GM12878 (cell line): ENCODE results near the gene OTUD5. TPM values are rescaled to one million over a fixed set of nuclear protein-coding genes. Genes with fewer than 3 reads are reported as not detected.

Experiments used
- BCL3 ChIP-seq: IDR thresholded peaks from 2 replicates; pipeline ENCODE4 v1.6.1; 2011; ENCODE audit warnings: borderline replicate concordance, low read depth, mild to moderate bottlenecking, moderate library complexity, low read length; ENCODE audit not compliant: insufficient read depth, poor library complexity, severe bottlenecking
- BHLHE40 ChIP-seq, 2 experiments: fragments of 450-650 bp in 1 of 2; IDR thresholded peaks; 2 replicates each; pipeline ENCODE4 v1.6.1; 2011 to 2017; ENCODE audit warnings: low read depth in 2 of 2, borderline replicate concordance in 1 of 2, improper control_type of control experiment in 1 of 2, low read length in 1 of 2, mild to moderate bottlenecking in 1 of 2
- CHD2 ChIP-seq: IDR thresholded peaks from 2 replicates; pipeline ENCODE4 v1.6.1; 2011; ENCODE audit warnings: low read depth, low read length, improper control_type of control experiment, borderline replicate concordance
- HCFC1 ChIP-seq: fragments of 150-350 bp; IDR thresholded peaks from 2 replicates; pipeline ENCODE4 v1.6.1; 2014; ENCODE audit warnings: low read length
- HDGF ChIP-seq: fragments of 450-650 bp; IDR thresholded peaks from 2 replicates; pipeline ENCODE4 v1.6.1; 2016; ENCODE audit warnings: antibody characterized with exemption
- IKZF2 ChIP-seq, 2 experiments: fragments of 450-650 bp; IDR thresholded peaks; 2 replicates each; pipeline ENCODE4 v1.6.1; 2017; ENCODE audit warnings: mild to moderate bottlenecking in 2 of 2, moderate library complexity in 2 of 2
- JUND ChIP-seq: IDR thresholded peaks from 2 replicates; pipeline ENCODE4 v1.6.1; 2012; ENCODE audit warnings: low read depth, mild to moderate bottlenecking, low read length, improper control_type of control experiment, moderate library complexity
- MTA3 ChIP-seq: IDR thresholded peaks from 2 replicates; pipeline ENCODE4 v1.6.1; 2012; ENCODE audit warnings: low read length, inconsistent platforms, borderline replicate concordance
- NFIC ChIP-seq: IDR thresholded peaks from 2 replicates; pipeline ENCODE4 v1.6.1; 2012; ENCODE audit warnings: low read depth, mild to moderate bottlenecking, inconsistent platforms, low read length, moderate library complexity
- NR2F1 ChIP-seq: fragments of 450-650 bp; conservative IDR thresholded peaks from 2 replicates; pipeline ENCODE4 v1.6.1; 2017; ENCODE audit warnings: mild to moderate bottlenecking
- POLR2A ChIP-seq: IDR thresholded peaks from 2 replicates; pipeline ENCODE4 v1.6.1; 2011; ENCODE audit warnings: low read depth, mild to moderate bottlenecking, low read length
- POLR2AphosphoS2 ChIP-seq: IDR thresholded peaks from 2 replicates; pipeline ENCODE4 v1.6.1; 2011; ENCODE audit warnings: low read depth, mild to moderate bottlenecking, low read length, improper control_type of control experiment, moderate library complexity
- POU2F2 ChIP-seq: IDR thresholded peaks from 3 replicates; pipeline ENCODE4 v1.6.1; 2011; ENCODE audit warnings: low read depth, mild to moderate bottlenecking, low read length, borderline replicate concordance
- RAD51 ChIP-seq: fragments of 450-650 bp; IDR thresholded peaks from 2 replicates; pipeline ENCODE4 v1.6.1; 2016; ENCODE audit warnings: moderate library complexity, mild to moderate bottlenecking, inconsistent platforms
- RB1 ChIP-seq: fragments of 450-650 bp; formaldehyde crosslinking; IDR thresholded peaks from 2 replicates; pipeline ENCODE4 v1.6.1; 2017; ENCODE audit warnings: mild to moderate bottlenecking, borderline replicate concordance
- RFX5 ChIP-seq: IDR thresholded peaks from 2 replicates; pipeline ENCODE4 v1.6.1; 2011; ENCODE audit warnings: low read depth, low read length, improper control_type of control experiment
- RUNX3 ChIP-seq: IDR thresholded peaks from 2 replicates; pipeline ENCODE4 v1.6.1; 2012; ENCODE audit warnings: low read length, inconsistent platforms
- SIN3A ChIP-seq: IDR thresholded peaks from 2 replicates; pipeline ENCODE4 v1.6.1; 2012; ENCODE audit warnings: low read depth, low read length, improper control_type of control experiment
- SIX5 ChIP-seq: IDR thresholded peaks from 2 replicates; pipeline ENCODE4 v1.6.1; 2011; ENCODE audit warnings: mild to moderate bottlenecking, low read depth, low read length, moderate library complexity; ENCODE audit not compliant: severe bottlenecking
- STAT3 ChIP-seq: IDR thresholded peaks from 2 replicates; pipeline ENCODE4 v1.6.1; 2011; ENCODE audit warnings: low read depth, low read length, improper control_type of control experiment
- ZNF274 ChIP-seq: IDR thresholded peaks from one replicate; pipeline ENCODE4 v1.8.0; 2011; ENCODE audit not compliant: insufficient read length, insufficient read depth
- ZSCAN29 ChIP-seq: fragments of 450-650 bp; IDR thresholded peaks from 2 replicates; pipeline ENCODE4 v1.6.1; 2017; ENCODE audit warnings: mild to moderate bottlenecking, moderate library complexity
- polyA plus RNA-seq, 11 experiments: library from polyadenylated mRNA; depleted of rRNA in 4 of 11; unstranded in 6 of 11; stranded (reverse) in 5 of 11; fragments of >200 nt; fragmentation: Nextera tagmentation in 4 of 11; fragmentation: Illumina TruSeq in 1 of 11; extraction: Ambion mirVana in 4 of 11; extraction: Trizol in 1 of 11; gene quantifications; 1 replicate in 1 of 11; 2 replicates in 10 of 11; pipeline versions ENCODE4 v1.2.1 to v1.2.3, GENCODE V29; 2011 to 2016; ENCODE audit warnings: inconsistent platforms in 2 of 11, missing spikeins in 2 of 11, low read depth in 1 of 11
- total RNA-seq, 4 experiments: library from RNA; depleted of rRNA in 3 of 4; stranded (reverse); fragments of >200 nt in 3 of 4; fragmentation: Illumina TruSeq in 1 of 4; extraction: Trizol in 1 of 4; gene quantifications; 2 replicates each; pipeline versions ENCODE4 v1.2.1 to v1.2.3, GENCODE V29; 2013 to 2021
- TF ChIP-seq, protein P1 (sequence below): fragments of 450-650 bp; IDR thresholded peaks from 2 replicates; pipeline ENCODE4 v1.6.1; 2016; ENCODE audit warnings: mild to moderate bottlenecking
- TF ChIP-seq, protein P2 (sequence below): fragments of 450-650 bp; IDR thresholded peaks from 2 replicates; pipeline ENCODE4 v1.6.1; 2016; ENCODE audit warnings: mild to moderate bottlenecking
- TF ChIP-seq, protein P3 (sequence below): fragments of 450-650 bp; IDR thresholded peaks from 2 replicates; pipeline ENCODE4 v1.6.1; 2018; ENCODE audit warnings: borderline replicate concordance, mild to moderate bottlenecking; ENCODE audit not compliant: partially characterized antibody

Gene OTUD5
- total and polyA plus RNA-seq, 10 of the 15 experiments (the other 5 are each of a cell fraction or from before 2014, with no cell fraction given) = 2.0 to 50.3 (median 22.7) TPM

DNA sequence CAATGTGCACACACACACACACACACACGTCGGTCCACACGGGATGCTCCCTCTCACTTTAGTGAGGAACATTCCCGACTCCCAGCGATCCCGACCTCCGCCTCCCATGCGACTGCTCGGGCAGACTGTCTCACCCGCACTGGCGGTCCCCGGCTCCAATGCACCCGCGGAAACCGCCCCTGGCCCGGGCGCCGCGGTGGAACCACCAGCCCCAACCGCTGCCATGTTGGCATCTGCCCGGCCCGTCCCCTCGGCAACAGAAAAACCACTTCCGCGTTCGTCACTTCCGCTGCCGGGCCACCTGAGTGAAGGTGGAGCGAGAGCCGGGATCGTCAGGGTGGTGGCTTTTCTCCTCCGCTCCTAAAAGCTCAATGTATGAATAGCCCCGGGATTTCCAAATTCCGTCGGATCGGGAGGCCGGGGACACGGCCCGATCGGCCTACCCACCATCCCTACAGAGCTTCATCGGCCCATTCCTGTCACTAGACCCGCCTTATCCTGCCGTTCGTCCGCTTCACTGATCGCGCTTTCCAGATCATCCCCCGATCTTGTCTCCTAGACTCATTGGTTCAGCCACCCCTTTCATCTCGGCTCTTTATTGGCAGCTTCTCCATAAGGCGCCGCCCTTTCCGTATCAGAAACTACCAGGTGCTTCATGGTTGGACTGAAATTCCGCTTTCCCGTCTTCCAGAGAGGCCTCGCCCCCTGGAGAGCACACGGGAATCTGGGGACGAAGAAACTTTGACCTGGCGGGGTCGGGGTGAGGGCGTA is 45.8 kb downstream of the OTUD5 start, which contains the start of gene SLC35A2 (continued):
- TF ChIP-seq JUND (no peak), ZNF274 (no peak), MTA3 (peak; percentile 95; the same call in 1 of the 2 replicates), RFX5 (no peak), RB1 (no peak), RAD51 (no peak), HCFC1 (0 out of 2 replicates have a peak, but pooled peaks have one; percentile 42), STAT3 (no peak), NFIC (peak; percentile 30; the same call in 1 of the 2 replicates), BCL3 (peak; percentile 68), POU2F2 (peak; percentile 76; the same call in 2 of the 3 replicates), RUNX3 (peak; percentile 84), HDGF (no peak), POLR2A (peak; percentile 89; the same call in 1 of the 2 replicates), ZSCAN29 (no peak), SIN3A (peak; percentile 89; the same call in 1 of the 2 replicates), IKZF2 (IDR thresholded peaks at IDR 0.05) (peak; percentile 46 to 54), SIX5 (no peak), CHD2 (no peak), NR2F1 (no peak), POLR2AphosphoS2 (peak; percentile 99), BHLHE40 (IDR thresholded peaks at IDR 0.05; ENCODE audit: borderline replicate concordance in 1 of 2, low read depth in 2 of 2, low read length in 1 of 2) (peak in 1 of 2 experiments; percentile 32; a peak in 2 of 4 replicates)
- TF ChIP-seq, protein P1, sequence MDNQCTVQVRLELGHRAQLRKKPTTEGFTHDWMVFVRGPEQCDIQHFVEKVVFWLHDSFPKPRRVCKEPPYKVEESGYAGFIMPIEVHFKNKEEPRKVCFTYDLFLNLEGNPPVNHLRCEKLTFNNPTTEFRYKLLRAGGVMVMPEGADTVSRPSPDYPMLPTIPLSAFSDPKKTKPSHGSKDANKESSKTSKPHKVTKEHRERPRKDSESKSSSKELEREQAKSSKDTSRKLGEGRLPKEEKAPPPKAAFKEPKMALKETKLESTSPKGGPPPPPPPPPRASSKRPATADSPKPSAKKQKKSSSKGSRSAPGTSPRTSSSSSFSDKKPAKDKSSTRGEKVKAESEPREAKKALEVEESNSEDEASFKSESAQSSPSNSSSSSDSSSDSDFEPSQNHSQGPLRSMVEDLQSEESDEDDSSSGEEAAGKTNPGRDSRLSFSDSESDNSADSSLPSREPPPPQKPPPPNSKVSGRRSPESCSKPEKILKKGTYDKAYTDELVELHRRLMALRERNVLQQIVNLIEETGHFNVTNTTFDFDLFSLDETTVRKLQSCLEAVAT = peak; percentile 71; the same call in 1 of the 2 replicates
- TF ChIP-seq, protein P2, sequence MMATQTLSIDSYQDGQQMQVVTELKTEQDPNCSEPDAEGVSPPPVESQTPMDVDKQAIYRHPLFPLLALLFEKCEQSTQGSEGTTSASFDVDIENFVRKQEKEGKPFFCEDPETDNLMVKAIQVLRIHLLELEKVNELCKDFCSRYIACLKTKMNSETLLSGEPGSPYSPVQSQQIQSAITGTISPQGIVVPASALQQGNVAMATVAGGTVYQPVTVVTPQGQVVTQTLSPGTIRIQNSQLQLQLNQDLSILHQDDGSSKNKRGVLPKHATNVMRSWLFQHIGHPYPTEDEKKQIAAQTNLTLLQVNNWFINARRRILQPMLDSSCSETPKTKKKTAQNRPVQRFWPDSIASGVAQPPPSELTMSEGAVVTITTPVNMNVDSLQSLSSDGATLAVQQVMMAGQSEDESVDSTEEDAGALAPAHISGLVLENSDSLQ = peak; percentile 53; the same call in 1 of the 2 replicates
- TF ChIP-seq, protein P3, sequence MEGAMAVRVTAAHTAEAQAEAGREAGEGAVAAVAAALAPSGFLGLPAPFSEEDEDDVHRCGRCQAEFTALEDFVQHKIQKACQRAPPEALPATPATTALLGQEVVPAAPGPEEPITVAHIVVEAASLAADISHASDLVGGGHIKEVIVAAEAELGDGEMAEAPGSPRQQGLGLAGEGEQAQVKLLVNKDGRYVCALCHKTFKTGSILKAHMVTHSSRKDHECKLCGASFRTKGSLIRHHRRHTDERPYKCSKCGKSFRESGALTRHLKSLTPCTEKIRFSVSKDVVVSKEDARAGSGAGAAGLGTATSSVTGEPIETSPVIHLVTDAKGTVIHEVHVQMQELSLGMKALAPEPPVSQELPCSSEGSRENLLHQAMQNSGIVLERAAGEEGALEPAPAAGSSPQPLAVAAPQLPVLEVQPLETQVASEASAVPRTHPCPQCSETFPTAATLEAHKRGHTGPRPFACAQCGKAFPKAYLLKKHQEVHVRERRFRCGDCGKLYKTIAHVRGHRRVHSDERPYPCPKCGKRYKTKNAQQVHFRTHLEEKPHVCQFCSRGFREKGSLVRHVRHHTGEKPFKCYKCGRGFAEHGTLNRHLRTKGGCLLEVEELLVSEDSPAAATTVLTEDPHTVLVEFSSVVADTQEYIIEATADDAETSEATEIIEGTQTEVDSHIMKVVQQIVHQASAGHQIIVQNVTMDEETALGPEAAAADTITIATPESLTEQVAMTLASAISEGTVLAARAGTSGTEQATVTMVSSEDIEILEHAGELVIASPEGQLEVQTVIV = no peak
